Femur (tissue), 1 donor: ENCODE measurements around the gene TPO.

Experiments used
- DNase-seq: peaks from one replicate; pipeline ENCODE4 v3.0.0-alpha.2; 2017

TPO gene

DNA sequence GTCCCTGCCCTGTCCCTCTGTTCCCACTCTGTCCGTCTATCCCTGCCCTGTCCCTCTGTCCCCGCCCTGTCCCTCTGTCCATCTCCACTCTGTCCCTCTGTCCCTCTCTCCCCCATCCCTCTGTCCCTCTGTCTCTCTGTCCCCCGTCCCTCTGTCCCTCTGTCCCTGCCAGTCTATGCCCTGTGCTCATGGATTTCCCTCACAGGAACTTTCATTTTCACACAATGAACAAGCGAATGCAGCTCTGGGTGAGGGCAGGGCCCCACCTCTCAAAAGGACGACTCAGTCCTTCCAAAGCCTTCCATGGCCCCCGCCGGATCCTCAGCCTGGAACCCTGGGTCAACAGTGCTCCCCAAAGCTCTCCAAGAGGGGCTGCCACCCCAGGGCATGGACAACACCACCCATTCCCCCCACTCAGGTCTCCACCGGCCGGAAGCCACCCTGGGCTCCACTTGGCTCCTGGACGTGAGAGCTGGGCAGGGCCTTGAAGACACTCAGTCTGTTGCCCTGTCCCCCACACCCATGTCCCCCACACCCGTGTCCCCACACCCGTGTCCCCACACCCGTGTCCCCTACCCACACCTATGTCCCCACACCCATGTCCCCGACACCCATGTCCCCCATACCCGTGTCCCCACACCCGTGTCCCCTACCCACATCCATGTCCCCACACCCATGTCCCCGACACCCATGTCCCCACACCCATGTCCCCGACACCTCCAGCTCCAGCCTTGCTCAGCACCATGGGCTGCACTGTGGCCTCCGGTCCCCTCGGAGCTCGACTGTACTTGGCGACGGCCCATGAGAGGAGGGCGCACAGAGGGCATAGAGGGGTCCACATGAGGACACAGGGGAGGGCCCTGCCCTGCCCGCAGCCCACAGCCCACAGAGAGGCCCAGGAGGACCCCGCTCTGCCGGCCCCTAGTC lies 175.1 kb downstream of the TPO start:
- DNase-seq, result no peak

DNA sequence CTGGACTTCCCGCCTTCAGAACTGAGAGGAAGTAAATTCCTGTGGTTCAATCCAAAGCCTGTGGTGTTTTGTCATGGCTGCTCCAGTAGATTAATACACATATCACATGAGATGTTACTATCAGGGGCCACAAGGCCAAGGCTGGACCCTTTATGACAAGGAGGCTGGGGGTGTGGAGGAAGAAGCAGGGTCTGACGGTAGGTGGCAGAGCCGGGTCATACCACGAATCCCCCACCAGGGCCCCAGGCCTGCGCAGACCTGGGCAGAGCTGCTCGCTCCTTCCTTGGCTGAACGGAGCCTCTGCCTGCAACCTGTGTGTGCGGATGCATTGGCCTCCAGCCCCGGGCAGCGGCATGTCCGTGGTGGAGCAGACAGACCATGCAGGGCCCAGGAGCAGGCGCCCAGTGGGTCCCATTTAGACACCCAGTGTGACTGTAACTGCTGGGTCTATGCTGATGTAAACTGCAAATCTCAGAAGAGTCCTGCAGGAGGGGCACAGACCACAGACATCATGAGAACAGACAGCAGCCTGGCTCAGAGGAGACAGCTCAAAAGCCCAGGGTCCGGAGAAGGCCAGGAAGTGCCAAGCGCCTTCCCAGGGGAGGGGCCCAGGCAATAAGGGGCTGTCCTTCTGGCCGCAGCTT lies 175.8 kb downstream of the TPO start:
- DNase-seq, result no peak

DNA sequence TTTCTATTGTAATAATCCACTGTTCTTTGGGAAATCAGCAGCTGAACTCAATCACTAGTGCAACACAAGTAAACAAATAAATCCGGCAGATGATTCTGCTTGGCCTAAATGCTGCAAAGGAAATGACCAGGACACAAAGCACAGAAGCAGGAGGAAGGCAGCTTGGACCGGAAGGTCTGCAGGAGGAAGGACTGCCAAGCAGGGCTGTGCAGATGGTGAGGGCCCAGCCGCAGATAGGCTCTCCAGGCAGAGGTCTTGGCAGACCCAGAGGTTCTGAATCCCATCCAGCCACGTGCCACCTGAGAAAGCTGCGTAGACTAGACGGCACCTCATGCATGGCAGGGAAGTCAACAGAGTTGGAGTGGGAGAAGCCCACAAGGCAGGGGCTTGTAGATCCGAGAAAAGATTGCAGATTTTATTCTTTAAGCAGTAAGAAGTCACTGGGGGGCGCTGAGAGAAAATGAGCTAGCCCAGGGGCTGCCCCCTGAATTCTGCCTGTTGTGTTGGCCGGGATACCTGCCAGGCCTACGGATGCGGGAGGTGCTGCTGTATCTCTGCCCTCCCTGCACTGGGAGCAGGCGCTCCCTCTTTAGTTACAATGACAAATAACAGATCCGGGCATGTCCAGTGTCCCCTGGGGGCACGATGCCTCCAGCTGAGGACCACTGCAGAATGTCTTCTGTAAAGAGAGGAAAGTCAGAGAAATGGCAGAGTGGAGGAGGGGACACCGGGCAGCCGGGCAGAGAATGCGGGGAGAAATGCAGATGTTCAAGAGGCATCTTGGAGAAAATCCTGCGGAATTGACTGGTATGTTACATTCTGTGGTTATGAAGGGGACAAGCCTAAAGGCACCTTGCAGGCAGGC lies 177.6 kb downstream of the TPO start:
- DNase-seq, result peak; percentile 37

DNA sequence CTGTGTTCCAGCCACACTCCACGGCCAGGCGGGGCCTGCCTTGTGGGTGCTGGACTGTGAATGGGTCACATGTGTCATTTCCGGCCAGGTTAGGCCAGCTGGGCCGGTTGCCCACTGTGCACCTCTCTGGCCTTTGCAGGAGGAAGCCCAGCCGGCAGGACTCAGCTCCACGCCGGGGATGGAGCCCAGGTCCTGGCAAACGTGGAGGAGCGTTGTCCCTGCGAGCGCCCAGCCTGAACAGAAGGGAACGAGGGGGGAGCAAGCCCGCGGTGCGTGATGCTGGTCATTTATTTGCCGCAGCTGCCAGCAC lies 178.2 kb downstream of the TPO start:
- DNase-seq, result peak; percentile 26
